WTC11 (cell line): Measurements from ENCODE around the gene CPXM2.

Experiments used
- TCF7 ChIP-seq: sonication (generic); formaldehyde crosslinking; IDR thresholded peaks from 2 replicates; pipeline ENCODE4 v1.8.0; 2022; ENCODE audit warnings: mild to moderate bottlenecking, low read depth, missing genetic modification reagents, moderate library complexity
- USF1 ChIP-seq: sonication (generic); formaldehyde crosslinking; IDR thresholded peaks from 2 replicates; pipeline ENCODE4 v1.8.0; 2022; ENCODE audit warnings: mild to moderate bottlenecking, missing genetic modification reagents
- ZNF512 ChIP-seq: sonication (generic); formaldehyde crosslinking; IDR thresholded peaks from 2 replicates; pipeline ENCODE4 v1.8.1; 2022; ENCODE audit warnings: missing genetic modification reagents, borderline replicate concordance

GRCh38 chr10:123704076-123704475 lies 187.5 kb downstream of the CPXM2 start:
- TF ChIP-seq USF1 (CRISPR knock-in tag): no peak
- no peak for TF ChIP-seq TCF7 (CRISPR knock-in tag)
- TF ChIP-seq ZNF512 (CRISPR knock-in tag): no peak
